WI38 (cell line): Measurements from ENCODE around the gene UFD1.

Experiments used
- H3K4me3 ChIP-seq: 2 replicates; pipeline ENCODE4 v1.5.1; 2011; ENCODE audit warnings: low read depth, mild to moderate bottlenecking, control low read depth, low read length
- TF ChIP-seq, protein P1 (sequence below): IDR thresholded peaks from 2 replicates; pipeline ENCODE4 v1.5.1; 2012; ENCODE audit warnings: low read depth, mild to moderate bottlenecking, control low read depth, low read length

UFD1 gene

DNA sequence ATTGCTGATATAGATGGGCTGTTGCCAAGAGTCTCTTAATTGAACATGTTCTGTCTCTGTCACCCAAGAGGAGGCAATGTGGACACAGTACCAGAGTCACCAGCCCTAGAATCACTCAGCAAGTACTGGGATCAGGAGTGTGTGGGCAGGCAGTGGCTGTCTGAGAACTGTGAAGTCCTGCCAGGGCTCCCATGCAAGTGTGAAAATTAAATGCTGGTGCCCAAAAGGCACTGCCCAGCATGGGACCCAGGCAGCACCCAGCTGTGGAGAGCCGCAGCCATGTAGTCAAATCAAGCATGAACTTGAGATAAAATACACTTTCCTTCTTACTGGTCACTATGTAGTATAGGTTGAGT lies 67.3 kb downstream of the UFD1 start:
- no peak overlapping the region for H3K4me3 ChIP-seq
- TF ChIP-seq, protein P1, sequence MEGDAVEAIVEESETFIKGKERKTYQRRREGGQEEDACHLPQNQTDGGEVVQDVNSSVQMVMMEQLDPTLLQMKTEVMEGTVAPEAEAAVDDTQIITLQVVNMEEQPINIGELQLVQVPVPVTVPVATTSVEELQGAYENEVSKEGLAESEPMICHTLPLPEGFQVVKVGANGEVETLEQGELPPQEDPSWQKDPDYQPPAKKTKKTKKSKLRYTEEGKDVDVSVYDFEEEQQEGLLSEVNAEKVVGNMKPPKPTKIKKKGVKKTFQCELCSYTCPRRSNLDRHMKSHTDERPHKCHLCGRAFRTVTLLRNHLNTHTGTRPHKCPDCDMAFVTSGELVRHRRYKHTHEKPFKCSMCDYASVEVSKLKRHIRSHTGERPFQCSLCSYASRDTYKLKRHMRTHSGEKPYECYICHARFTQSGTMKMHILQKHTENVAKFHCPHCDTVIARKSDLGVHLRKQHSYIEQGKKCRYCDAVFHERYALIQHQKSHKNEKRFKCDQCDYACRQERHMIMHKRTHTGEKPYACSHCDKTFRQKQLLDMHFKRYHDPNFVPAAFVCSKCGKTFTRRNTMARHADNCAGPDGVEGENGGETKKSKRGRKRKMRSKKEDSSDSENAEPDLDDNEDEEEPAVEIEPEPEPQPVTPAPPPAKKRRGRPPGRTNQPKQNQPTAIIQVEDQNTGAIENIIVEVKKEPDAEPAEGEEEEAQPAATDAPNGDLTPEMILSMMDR, result no peak

DNA sequence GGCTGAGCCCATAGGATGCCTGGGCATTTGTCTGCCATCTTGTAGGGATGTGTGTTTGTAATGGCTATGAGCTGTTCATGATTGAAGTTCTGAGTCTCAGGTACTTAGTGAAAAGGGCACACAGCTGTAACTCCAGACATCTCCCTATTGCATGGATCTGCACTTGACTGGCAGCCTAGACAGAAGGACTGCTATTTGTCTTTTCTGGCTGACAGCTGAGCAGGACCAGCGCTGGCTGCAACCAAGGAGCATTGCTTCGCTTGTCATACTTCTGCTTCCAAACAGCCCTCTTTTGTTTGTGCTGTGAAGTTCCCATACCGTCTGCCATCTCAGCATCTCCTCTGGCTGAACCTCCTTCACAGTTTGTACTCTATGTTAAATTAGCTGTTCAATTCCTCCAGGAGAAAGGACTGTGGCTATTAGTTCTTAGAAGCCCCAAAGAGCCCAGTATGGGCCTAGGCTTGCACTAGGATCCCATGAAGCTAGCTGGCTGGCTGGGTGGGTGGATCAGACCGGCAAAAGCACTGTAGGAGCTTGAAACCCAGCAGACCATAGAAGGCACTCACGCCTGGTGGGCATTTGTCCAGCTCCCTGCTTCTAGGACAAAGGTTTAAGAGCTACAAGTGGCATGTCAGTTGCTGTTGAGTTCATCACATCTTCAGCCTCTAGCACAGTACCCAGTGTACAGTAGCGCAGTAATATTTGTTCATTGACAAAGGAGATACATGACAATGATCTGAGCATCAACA lies 67.9 kb downstream of the UFD1 start:
- TF ChIP-seq, protein P1, result no peak
- H3K4me3 ChIP-seq, result no peak overlapping the region

DNA sequence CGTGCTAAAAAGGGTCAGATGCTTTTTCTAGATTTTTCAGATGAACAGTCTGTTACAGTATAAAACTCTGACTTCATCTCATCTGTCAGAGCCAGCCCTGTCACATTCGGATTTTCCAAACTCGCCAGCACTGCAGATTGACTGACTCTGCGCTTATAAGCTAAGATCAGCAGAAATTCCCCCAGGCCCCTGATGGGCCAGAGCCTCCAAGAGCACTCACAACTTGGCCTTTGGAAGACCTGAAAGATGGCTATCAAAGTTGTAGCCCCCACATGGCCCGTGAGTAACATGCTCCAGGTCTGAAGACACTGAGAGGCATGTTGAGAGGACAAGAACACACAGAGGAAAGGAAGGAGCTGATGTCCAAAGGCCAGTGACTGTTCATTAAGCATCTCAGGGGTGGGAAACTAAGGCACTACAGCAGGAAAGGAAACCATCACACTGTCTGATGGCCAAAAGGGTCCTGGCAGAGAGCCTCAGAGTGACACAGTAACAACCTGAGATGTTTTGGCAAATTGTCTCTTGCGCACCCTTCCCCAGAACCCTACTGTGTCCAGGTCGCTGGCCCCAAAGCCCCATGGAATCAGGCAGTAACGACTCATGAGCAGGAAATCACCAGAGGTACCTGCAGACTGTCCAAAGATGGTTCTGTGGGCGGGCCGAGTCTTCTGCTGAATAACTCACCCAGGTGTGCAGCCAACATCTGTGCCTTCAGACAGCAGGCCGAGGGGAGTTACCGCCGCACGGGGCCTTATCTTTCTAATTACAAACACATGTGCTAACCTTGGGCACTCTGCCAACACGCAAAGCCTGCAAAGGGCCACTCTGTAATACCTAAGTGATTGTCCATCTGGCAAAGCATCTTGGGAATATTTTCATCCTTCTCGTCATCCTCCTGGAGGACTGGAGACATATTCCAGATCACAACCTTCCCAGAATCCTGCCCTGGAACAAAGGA lies 71.1 kb downstream of the UFD1 start:
- H3K4me3 ChIP-seq, result no peak overlapping the region
- TF ChIP-seq, protein P1, result no peak

DNA sequence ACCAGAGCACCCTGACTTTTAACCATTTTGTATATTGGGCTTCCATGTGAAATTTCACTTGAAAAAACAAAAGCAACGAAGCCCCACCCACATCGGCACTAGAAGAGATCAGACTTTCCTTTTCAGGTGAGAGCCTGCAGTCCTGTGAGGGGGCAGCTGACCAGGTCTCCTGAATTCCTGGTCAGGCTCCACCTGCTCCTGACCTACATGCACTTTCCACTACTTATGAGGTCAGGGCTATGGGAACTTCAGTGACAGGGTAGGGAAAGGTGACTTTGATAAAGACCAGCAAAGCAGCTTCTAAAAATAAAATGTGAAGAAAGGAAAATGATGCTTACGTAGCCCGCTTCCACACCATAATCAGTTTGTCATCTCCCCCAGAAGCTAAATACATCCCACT lies 72.1 kb downstream of the UFD1 start:
- H3K4me3 ChIP-seq, result no peak overlapping the region
- TF ChIP-seq, protein P1, result no peak

DNA sequence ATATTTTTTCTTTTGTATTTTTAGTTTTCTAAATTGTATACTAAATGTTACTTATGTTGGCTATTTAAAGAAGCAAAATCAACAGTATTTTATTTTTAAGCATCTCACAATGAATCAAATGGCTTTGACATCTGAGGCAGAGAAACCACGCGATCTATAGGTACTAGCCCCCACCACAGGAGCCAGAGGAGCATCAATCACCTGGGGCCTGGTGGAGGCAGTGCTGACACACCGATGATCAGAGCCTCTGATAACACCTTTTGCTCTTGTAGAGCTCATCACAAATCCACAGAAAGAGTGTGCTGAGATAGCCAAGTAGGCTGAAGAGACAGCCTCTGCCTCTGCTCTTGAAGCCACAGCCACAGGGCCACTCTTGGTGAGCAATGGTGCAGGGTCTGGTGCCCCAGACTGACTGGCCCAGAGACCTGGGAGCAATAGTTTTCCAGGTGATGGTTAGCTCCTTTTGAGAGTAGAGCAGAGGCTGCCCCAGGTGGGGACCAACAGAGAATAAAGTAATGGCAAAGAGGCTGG lies 72.6 kb downstream of the UFD1 start:
- H3K4me3 ChIP-seq, result no peak overlapping the region
- TF ChIP-seq, protein P1, result no peak

DNA sequence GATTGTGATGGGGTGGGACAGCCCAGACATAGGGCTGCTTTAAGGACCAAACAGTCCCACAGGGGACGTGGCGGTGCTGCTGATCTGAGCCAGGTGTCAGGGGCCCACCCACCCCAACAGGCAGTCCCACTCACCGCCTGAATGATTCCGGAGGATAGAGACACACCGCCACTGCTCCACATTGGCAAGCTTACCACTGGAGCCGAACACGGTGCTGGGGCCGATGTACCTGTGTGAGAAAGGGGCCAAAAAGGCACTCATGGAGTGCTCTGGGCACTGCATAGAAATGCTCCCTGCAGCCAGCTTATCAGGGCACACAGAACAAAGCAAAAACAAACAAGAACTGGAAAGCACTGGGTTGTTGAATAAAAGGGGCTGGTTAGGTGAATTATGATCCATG lies 73.3 kb downstream of the UFD1 start:
- TF ChIP-seq, protein P1, result no peak
- no peak overlapping the region for H3K4me3 ChIP-seq

DNA sequence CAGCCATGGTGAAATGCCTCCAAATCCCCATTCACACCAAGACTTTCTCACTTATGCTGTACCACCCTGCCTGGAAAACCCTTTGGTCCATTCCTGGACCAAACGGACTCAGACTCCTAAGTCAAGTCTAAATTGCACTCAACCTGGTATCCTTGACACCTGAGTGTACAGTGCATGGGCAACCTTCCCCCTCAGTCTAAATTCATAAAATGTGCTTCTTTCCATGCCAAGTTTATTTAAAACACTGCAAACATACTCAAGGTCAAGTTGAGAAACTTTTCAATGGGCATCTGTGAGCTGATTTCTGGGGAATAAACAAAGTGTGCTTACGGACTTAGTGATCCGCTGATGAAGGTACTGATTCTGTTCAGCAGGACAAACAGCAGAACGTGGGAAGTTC lies 73.9 kb downstream of the UFD1 start:
- TF ChIP-seq, protein P1, result no peak
- no peak overlapping the region for H3K4me3 ChIP-seq
